IPS-NIHi7 (cell line): ENCODE measurements around the gene RTF2.
"Not testable (repeated sequence)": the region's sequence is repeated elsewhere in the genome, so short reads cannot be mapped to it uniquely, and the experiment has no call there.

ENCODE experiments used
- DNase-seq: peaks from one replicate; pipeline ENCODE4 v3.0.0; 2012; ENCODE audit warnings: mixed read lengths; ENCODE audit errors: extremely low spot score

Gene RTF2

GRCh38 chr20:56542489-56543030, 74.1 kb downstream of the RTF2 start:
- no peak for DNase-seq

GRCh38 chr20:56551571-56551970, 83.1 kb downstream of the RTF2 start:
- DNase-seq: no peak

GRCh38 chr20:56552911-56553629, 84.6 kb downstream of the RTF2 start:
- no peak for DNase-seq

GRCh38 chr20:56554869-56555268, 86.4 kb downstream of the RTF2 start:
- DNase-seq: peak; percentile 52

GRCh38 chr20:56558968-56559367, 90.5 kb downstream of the RTF2 start:
- no peak for DNase-seq

GRCh38 chr20:56564526-56564925, 96.1 kb downstream of the RTF2 start:
- not testable (repeated sequence) for DNase-seq

- no peak for DNase-seq
Observed at GRCh38 chr20:56565511-56565910, 97.1 kb downstream of the RTF2 start.

- no peak for DNase-seq
Observed at GRCh38 chr20:56566621-56567020, 98.2 kb downstream of the RTF2 start.
